Common myeloid progenitor, CD34-positive (primary cell): ENCODE measurements around the gene EPS8L3.

ENCODE experiments used
- CTCF ChIA-PET: fragments of 350-600 bp; sonication (Branson Sonifier 250); formaldehyde crosslinking; loops from one replicate; lab custom pipeline; 2021; ENCODE audit warnings: antibody characterized with exemption; lab: Charles Lee
- POLR2A ChIA-PET: fragments of 350-600 bp; sonication (Branson Sonifier 250); formaldehyde crosslinking; loops from one replicate; lab custom pipeline; 2021; ENCODE audit warnings: antibody characterized with exemption; lab: Charles Lee
- DNase-seq, 3 donors: peaks; one replicate each; pipeline versions ENCODE4 v3.0.0 to v3.0.0-alpha.2; 2013
- H3K27ac ChIP-seq, 2 experiments: 1 replicate in 1 of 2; 2 replicates in 1 of 2; pipeline ENCODE4 v1.7.0; 2013; ENCODE audit warnings: inconsistent platforms in 2 of 2, low read length in 2 of 2, mild to moderate bottlenecking in 2 of 2, low read depth in 1 of 2, moderate library complexity in 1 of 2; ENCODE audit not compliant: severe bottlenecking in 2 of 2, insufficient read depth in 1 of 2, poor library complexity in 1 of 2
- H3K27me3 ChIP-seq, 5 experiments: replicated peaks in 2 of 5; 1 replicate in 3 of 5; 2 replicates in 2 of 5; pipeline versions ENCODE4 v1.6.1 to v1.7.0; 2013; ENCODE audit warnings: low read length in 4 of 5, mild to moderate bottlenecking in 2 of 5, moderate library complexity in 2 of 5, inconsistent platforms in 1 of 5; ENCODE audit not compliant: insufficient read depth in 5 of 5, control insufficient read depth in 4 of 5
- H3K36me3 ChIP-seq, 4 experiments: 1 replicate in 2 of 4; 2 replicates in 2 of 4; pipeline versions ENCODE4 v1.6.1 to v1.7.0; 2013; ENCODE audit warnings: low read length in 3 of 4, control low read depth in 1 of 4, mild to moderate bottlenecking in 1 of 4; ENCODE audit not compliant: control insufficient read depth in 4 of 4, insufficient read depth in 4 of 4
- H3K4me1 ChIP-seq, 4 experiments: 1 replicate in 3 of 4; 2 replicates in 1 of 4; pipeline versions ENCODE4 v1.6.1 to v1.7.1; 2013; ENCODE audit warnings: low read length in 3 of 4, mild to moderate bottlenecking in 3 of 4, control low read depth in 1 of 4, inconsistent platforms in 1 of 4, moderate library complexity in 1 of 4; ENCODE audit not compliant: control insufficient read depth in 4 of 4, insufficient read depth in 4 of 4; ENCODE audit errors: control extremely low read depth in 1 of 4
- H3K4me3 ChIP-seq, 7 experiments: 1 replicate in 4 of 7; 2 replicates in 3 of 7; pipeline versions ENCODE4 v1.5.1 to v1.7.0; 2013; ENCODE audit warnings: mild to moderate bottlenecking in 7 of 7, low read length in 6 of 7, moderate library complexity in 6 of 7, inconsistent platforms in 2 of 7, low read depth in 2 of 7, control low read depth in 1 of 7; ENCODE audit not compliant: insufficient read depth in 4 of 7, control insufficient read depth in 1 of 7; ENCODE audit errors: extremely low read depth in 1 of 7
- H3K9me3 ChIP-seq, 5 experiments: 1 replicate in 4 of 5; 2 replicates in 1 of 5; pipeline versions ENCODE4 v1.6.1 to v1.7.1; 2013; ENCODE audit warnings: low read length in 4 of 5, mild to moderate bottlenecking in 2 of 5, inconsistent platforms in 1 of 5, low read depth in 1 of 5, moderate library complexity in 1 of 5; ENCODE audit not compliant: control insufficient read depth in 4 of 5, insufficient read depth in 2 of 5; ENCODE audit errors: control extremely low read depth in 1 of 5
- WGBS: methylation state at CpG from one replicate; pipeline ENCODE4 v1.1.5; 2013; ENCODE audit not compliant: insufficient coverage; 5-methylcytosine and 5-hydroxymethylcytosine counted together

EPS8L3 gene

DNA sequence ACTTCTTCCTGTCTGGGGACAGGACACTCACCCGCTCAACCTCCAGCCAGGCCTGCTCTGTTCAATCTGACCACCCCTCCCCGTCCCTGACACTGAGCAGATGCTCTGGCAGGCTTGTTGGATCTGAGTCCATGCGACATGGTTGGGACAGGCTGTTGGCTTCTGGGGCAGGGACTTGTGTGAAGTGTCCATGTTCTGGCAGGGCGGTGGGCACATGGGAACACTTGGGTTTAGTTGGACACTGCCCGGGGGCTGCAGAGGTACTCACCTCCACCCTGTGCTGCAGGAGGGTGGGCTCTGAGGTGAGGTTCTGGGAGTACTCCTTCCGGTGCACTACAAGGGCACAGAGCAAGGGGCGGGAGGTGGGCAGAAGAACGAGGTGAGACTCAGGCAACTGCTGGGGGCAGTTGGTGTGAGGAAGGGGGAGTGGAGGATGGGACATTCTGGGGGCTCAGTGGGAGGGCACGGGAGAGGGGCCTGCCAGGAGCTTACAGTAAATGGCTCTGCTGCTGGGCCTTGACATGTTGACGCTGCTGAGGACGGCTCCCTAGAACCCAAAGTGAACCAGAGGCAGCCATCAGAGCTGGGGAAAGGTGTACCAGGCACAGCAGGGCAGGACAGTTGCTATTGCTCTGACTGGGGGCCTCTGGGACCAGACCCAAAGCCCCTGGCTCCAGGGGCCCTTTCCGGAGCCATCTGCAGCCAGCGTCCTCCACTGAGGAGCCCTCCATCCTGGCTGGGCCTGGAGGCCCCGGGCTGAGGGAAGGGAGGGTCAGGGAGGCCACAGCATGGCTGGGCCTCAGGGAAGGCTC lies 2.3 kb downstream of the EPS8L3 start:
- no peak overlapping the region for H3K27ac ChIP-seq
- peaks cover 5 to 21% (median 14%) of the 10 kb centered on the region in 4 experiments for H3K4me1 ChIP-seq
- H3K9me3 ChIP-seq, result no peaks in the 10 kb centered on the region
- POLR2A ChIA-PET, result interaction anchor here (0.9 kb wide), 1 partner anchor 125 kb away, joined by 3 read pairs; no protein-coding TSS in a partner anchor
- no peak overlapping the region for H3K4me3 ChIP-seq
- no peaks in the 10 kb centered on the region for H3K27me3 ChIP-seq
- CTCF ChIA-PET, result interaction anchor here (1.0 to 1.4 kb wide), 5 partner anchors 11 to 222 kb away, joined by 3 to 7 read pairs (median 5); partner anchors contain the start of gene AHCYL1
- DNase-seq, result no peak
- H3K36me3 ChIP-seq, result no peaks in the 10 kb centered on the region
- over 99% methylated on average over 9 of the region's 14 CpGs for WGBS

DNA sequence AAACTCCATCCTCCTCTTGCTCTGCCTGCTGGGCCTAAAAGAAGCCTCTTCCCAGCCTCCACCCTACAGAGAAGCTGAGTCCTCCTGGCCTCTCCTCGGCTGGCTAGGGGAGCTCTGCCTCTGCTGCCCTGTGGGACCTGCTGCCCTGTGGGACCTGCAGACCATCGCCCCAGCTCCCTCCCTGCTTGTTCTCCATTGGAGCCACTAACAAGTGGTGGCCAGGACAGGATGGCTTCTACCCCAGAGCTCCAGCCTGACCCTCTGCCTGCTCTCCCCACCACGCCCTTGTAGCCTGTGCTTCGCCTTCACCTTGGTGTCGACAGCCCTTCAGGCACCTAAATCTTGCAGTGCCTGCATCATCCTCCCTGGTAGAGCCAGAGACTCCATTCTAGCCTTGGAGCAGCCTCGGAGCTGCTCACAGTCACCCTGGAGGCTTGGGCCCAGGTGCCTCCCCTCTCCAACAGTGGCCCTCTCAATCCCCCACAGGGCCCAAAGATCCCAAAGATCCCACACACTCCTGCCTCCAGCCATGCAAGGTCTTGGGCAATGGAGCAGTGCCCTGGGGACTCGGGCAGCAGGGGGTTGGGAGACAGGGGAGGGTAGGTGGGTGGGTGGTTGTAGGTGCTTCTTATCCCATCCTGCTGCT lies 3.0 kb downstream of the EPS8L3 start:
- ChIA-PET CTCF (interaction anchor here (0.6 to 1.5 kb wide), 2 partner anchors 12 to 146 kb away, joined by 3 to 4 read pairs; no protein-coding TSS in a partner anchor), POLR2A (no interaction called here)
- Histone ChIP-seq H3K27me3 (no peaks in the 10 kb centered on the region), H3K36me3 (no peaks in the 10 kb centered on the region), H3K9me3 (no peaks in the 10 kb centered on the region), H3K4me3 (no peak overlapping the region), H3K4me1 (peaks cover 5 to 17% (median 14%) of the 10 kb centered on the region in 4 experiments), H3K27ac (no peak overlapping the region)
- DNase-seq, result no peak
- 98% methylated on average over 6 of the region's 7 CpGs for WGBS

DNA sequence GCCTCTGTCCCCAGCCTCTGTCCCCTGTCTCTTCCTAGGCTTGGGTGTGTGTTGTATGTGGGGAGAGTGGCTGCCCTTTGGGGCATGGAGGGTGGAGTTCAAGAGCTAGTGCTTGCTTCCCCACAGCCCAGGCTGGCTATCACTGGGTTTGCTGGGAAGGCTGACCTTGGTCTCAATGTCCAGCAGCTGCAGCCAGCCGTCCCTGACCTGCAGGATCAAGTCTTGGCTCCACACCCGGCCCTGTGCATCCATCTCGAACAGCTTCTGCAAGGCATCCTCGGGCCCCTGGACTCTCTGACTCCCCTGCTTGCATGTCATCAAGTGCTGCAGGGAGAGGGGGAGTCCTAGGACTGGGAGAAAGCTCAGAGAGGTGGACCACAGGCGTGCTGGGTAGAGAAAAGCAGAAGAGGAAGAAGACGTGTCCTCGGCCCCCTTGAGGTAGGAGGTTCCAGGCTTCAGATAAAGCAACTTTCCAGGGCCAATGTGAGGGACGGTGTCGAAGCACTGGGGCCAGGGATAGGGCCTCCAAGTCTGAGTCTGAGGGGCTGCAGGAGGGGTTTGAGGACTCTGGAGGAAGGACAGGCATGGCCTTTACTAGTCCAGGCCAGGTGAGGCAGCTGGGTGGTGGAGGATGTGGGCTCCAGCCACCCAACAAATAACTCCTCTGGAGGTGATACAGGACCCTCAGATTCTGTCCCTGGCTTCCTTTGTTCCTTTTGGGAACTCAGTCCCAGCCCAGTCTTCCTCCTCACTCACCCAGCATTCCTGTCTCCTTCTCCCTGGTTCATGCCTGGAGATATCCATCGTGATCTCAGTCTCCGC lies 4.0 kb downstream of the EPS8L3 start:
- H3K36me3 ChIP-seq, result no peaks in the 10 kb centered on the region
- peaks cover 5 to 16% (median 13%) of the 10 kb centered on the region in 4 experiments for H3K4me1 ChIP-seq
- H3K9me3 ChIP-seq, result no peaks in the 10 kb centered on the region
- no peak overlapping the region for H3K27ac ChIP-seq
- peak in 1 of 3 donors; percentile 28 for DNase-seq
- ChIA-PET CTCF (interaction anchor here (0.6 to 1.5 kb wide), 8 partner anchors 12 to 147 kb away, joined by 3 to 7 read pairs (median 4); no protein-coding TSS in a partner anchor), POLR2A (interaction anchor here (0.7 kb wide), 1 partner anchor 136 kb away, joined by 4 read pairs; no protein-coding TSS in a partner anchor)
- H3K4me3 ChIP-seq, result no peak overlapping the region
- 93% methylated on average over 11 of the region's 11 CpGs for WGBS
- H3K27me3 ChIP-seq, result no peaks in the 10 kb centered on the region

DNA sequence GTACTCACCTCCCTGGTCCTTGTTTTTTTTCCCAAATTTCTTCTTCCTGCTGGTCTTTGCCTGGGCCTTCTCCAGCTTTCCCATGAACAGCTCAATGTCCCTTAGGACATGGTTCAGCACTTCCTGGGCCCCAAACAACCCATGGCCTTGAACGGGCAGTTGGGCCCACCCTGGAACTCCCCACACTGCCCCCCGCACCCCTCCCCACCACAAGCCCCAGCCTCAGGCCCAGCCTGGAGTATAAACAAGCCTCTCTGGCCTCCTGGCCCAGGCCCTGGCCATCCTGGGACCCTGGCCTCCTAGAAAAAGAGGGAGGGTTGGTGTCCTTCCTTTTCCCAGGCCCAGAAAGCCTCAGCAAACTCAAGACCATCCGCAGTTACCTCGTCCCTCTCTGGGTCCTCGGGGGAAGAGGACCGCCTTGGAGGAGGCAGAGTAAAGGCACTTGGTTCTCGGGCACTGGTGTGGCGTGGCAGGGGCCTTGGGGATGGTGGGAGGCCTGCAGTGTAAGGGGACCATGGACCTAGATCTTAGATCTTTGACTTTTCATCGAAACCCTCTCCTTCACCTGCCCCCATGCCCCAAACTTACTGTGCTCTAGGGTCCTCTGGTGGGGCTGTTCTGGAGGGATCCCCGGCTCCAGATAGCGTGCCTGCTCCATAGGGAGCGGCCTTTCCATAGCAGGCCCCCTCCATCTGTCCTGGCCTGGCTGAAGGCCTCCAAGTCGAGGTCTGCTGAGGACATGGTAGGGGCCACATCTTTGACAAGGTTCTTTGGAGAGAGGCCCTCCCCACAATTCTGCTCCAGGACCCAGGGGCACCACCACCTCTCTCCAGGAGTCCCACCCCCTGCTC lies 5.6 kb downstream of the EPS8L3 start:
- ChIA-PET CTCF (interaction anchor here (1.5 to 2.9 kb wide), 2 partner anchors 16 to 119 kb away, joined by 7 to 10 read pairs; no protein-coding TSS in a partner anchor), POLR2A (interaction anchor here (0.6 kb wide), 1 partner anchor 27 kb away, joined by 3 read pairs; no protein-coding TSS in a partner anchor)
- no peak overlapping the region for H3K27ac ChIP-seq
- H3K4me3 ChIP-seq, result no peak overlapping the region
- H3K4me1 ChIP-seq, result peaks cover 3 to 7% (median 5%) of the 10 kb centered on the region in 4 experiments
- WGBS, result 96% methylated on average over 9 of the region's 13 CpGs
- no peaks in the 10 kb centered on the region for H3K27me3 ChIP-seq
- no peak for DNase-seq
- no peaks in the 10 kb centered on the region for H3K36me3 ChIP-seq
- H3K9me3 ChIP-seq, result no peaks in the 10 kb centered on the region

DNA sequence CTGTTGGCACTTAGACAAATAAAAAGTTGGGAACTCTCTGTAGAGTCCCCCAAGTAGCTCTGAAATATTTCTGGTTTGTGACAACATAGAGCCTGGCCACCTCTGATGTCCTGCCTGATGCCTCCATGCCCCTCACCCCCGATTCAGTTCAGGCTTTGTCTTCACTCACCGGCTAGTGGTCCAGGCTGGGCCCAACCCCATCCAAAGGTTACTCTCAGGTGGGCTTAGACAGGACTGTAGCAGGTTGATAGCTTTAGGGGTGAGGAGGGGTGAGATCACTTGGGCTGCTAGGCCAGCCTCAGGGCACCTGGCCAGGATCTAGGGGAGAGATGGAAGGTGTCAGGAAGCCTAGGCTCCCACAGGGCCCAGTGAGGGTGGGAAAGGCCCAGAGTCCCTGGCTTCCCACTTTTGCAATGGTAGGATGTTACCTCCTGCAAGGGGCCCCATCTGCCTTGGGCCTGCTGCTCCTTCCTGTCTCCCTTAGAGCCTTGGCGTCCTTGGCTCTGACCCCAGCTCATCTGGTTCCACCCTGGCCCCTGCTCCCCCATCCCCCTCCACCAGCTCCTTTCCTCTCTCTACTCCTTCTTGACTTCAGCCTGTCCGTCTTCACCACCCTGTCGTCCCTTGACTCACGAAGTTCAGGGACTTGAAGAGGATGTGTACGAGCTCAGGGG lies 6.7 kb downstream of the EPS8L3 start:
- H3K27me3 ChIP-seq, result no peaks in the 10 kb centered on the region
- WGBS, result 94% methylated on average over 6 of the region's 7 CpGs
- POLR2A ChIA-PET, result no interaction called here

More for the DNA sequence above, 6.7 kb downstream of the EPS8L3 start:
- Histone ChIP-seq H3K27ac (no peak overlapping the region), H3K4me3 (no peak overlapping the region), H3K4me1 (no peaks in the 10 kb centered on the region), H3K36me3 (no peaks in the 10 kb centered on the region), H3K9me3 (no peaks in the 10 kb centered on the region)
- no peak for DNase-seq
- CTCF ChIA-PET, result interaction anchor here (1.1 to 2.9 kb wide), 4 partner anchors 17 to 211 kb away, joined by 3 to 10 read pairs (median 4); no protein-coding TSS in a partner anchor
